ENCODE data around the gene PTPRB.

The PTPRB gene

DNA sequence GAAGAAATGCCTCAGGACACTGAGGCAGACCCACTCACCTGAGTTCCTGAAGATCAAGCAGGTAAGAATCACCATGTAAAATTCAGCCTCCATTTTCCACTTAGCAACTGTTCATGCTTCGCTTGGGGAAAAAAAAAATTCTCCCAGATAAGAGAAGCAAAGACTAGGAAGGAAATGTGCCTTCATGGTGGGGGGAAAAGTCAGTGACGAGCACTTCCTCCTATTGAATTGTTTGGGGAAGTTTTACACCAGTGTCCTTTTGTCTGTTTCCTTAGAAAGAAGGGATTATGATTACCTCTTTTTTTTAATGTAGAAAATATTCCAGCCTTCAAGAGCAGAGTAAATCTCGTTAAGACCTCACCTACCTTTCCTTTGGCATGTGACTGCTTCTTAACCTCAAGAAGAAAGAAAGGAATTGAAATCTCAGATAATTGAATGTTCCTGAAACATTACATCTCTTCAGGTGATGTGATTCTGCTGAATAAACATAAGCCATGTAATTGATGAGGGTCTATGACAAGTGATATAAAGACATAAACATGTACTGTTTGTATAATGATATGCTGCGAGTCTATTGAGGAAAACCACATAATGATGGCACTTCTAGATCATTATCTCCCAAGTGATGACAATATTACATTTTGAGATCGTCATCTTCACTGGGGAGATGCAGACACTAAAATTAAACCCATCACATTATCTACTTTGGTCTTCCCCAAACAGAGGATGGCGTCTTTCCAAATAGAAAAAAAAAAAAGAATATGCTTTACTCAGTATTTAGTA is at the start of gene PTPRB:
Gene PTPRB, minus strand, starts transcription at position 127 of the 783 bp plus-strand sequence. Its CDS starts 34 bp downstream, at position 93.
- DNase-seq = peak; percentile 24

DNA sequence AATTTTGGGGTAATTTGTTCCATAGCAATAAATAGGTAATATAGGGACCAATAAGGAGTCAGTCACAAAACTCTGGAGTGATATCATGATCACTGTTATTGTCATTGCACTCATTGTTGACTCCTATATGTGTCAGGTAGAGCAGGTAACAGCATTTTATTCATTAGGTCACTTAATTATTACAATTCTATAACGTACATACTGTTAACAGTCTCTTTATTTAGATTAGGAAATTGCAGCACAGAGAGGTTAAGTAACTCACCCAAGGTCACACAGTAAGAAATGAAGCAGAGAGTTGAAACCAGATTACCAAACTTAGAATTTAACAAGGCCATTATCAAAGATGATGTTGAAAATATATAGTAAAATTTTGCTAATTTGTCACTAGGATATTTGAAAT is 49.7 kb upstream of the PTPRB start:
- no peak for DNase-seq

DNA sequence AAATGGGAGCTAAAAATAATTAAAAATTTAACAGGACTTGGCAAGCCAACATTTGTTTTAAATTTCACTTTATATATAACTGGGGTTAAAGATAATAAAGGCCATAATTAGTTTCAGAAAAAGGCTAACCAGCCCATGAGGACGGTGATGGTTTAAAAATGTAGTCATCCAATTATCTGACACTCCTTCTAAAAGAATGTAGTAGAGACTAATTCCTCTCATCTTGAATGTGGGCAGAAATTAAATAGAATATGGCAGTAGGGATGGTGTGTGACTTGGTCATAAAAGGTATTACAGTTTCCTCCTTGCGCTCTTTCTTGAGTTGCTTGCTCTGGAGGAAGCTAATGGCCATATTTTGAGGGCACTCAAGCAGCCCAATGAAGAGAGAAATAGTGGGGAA is 49.1 kb upstream of the PTPRB start:
- no peak for DNase-seq

DNA sequence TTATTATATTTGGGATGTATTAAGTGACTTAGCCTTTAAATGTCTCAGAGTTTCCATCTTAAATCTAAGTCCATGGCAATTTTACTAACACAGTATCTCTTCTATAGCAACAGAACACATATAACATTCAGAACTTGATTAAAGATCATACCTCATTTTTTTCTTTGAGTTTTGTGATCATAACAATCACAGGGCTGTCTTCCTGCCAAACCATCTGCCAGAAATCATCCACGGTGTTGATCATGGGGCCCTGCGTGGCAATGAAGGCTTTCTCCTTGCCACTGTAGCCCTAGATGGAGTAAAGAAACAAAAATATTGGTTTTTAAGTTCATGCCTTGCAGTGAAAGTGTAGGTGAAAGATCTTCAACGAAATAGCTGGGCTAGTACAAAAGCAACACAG is 46.7 kb upstream of the PTPRB start:
- no peak for DNase-seq

DNA sequence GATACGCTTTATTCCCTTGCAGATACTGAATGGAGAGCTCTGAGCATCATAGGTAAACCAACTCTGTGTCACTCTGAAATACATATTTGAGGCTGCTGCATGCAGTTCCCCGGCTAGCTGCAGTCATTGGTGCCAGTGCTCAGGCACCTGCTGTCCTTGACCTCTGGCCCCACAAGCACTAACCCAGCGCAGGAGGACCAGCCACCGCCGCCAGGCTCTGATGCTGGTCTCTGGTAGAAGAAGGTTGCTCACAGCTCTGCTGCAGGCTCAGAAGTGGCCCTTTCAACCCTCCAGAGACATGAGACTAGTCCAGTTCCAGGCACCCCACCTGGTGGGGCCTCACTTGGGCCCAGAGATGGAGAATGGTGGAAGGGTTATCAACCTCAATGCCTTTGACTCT is 34.5 kb upstream of the PTPRB start:
- no peak for DNase-seq

DNA sequence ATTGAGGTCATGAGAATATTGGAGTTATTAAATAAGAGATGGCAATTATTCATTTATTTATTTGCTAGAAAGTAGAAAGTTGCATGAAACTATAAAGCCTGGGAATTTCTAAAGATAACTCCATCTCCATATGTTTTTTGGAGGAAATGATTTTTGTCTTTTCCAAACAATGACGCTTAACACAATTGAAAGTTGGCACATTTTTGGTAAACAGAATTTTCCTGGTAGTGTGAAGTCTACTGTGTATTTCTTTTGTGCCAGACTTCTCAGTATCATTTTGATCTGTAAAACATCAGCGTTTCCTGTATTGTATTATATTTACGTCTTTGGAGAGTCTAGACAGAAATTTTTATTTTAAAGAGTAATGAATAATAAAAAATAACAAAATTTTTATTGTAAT is 33.7 kb upstream of the PTPRB start:
- DNase-seq = no peak

DNA sequence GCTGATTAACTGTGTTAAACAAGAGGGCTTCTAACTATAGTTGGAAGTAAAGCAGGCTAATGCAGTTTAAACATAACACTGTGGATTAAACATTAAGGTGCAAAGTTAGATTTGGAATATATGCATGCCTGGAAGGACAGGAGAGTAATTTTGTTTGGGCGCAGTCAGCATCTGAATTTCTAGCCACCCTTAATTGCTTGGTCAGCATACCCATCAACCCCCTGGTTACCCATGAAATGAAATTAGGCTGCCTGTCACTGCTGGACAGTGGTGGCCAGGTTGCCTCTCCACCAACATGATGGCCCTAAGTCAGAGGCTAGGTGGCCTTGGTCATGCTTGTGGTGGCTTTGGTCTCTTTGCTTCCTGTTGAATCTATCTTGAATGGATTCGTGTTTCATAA is 30.0 kb upstream of the PTPRB start:
- no peak for DNase-seq

DNA sequence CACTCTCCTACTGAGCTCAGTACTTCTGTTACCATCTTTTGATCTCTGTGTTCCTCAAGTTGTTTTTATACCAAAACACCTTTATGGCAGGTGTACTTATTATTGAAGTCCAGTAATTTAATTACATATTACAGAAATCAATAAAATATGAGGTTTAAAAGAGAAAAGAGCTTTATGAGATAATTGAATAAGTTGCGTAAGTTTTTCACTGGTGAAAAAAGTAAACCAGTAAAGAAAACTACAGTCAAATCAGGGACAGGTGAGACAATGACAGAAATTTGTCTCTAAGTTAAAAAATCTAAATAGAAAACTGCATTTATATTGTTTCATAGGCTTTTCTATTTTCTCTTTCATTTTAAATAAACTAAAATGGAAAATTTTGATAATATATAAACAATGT is 29.1 kb upstream of the PTPRB start:
- DNase-seq = no peak

DNA sequence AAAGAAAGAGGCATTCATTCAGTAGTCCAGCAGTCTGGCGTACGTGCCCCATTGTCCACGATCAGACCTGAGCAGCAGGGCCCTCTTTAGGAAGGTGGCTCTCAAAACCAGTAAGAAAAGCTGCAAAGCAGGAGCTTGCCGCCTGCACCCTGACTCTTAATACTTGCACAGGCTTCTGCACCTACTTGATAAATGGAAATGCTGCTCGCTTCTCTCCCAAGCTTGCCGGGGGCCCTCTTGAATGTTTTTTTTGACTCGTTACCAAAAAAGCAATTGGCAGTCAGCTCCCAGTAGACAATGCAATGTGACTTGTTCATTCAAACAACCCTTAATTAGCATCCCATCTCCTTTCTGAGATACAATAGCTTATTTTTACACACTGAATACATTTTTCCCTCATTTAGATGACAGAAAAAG is 27.2 kb upstream of the PTPRB start:
- no peak for DNase-seq

DNA sequence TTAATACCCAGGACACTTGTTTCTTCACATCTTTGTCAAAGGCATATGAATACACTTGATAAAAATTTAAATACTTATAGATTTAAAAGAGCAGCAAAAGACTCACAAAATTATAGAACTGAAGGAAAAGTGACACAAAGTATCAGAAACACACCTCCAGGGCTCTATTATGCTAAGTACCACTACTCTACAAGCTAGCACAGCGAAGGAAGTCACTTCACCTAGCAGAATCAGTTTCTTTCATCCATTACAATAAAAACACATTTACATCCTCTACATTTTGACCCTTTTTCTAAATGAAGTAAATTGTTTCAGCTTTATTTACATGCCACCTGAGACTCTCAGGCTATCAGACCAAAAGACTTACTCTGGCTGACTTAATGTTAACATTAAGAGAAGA is 26.6 kb upstream of the PTPRB start:
- DNase-seq = no peak

DNA sequence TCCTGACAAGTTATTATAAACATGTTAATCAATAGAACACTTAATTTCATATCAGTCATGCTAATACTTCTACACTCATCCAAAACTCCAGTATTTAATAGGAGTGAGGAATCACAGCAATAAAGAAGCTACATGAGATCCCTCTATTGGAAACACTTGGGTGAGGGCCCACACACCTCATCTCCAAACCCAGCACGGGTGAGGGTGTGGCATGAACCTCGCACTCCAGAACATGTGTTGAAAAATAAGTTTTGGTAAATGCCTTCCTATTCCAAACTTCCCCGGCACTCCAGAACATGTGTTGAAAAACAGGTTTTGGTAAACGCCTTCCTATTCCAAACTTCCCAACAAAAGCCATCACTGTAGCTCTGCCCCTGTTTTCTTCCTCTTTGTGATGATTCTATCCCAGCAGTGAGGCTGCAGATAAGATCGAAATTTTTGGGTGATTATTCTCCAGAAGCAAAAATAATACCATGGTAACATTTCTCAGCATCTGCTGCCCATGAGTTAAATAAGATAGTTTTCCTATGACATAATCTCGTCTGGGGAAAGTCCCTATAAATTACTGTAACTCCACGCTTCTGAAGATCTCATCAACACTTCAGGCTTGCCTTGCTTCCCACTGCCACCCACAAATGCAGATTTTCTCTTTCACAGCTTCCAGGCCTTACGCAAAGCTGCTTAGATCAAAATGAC is 24.4 kb upstream of the PTPRB start:
- no peak for DNase-seq

DNA sequence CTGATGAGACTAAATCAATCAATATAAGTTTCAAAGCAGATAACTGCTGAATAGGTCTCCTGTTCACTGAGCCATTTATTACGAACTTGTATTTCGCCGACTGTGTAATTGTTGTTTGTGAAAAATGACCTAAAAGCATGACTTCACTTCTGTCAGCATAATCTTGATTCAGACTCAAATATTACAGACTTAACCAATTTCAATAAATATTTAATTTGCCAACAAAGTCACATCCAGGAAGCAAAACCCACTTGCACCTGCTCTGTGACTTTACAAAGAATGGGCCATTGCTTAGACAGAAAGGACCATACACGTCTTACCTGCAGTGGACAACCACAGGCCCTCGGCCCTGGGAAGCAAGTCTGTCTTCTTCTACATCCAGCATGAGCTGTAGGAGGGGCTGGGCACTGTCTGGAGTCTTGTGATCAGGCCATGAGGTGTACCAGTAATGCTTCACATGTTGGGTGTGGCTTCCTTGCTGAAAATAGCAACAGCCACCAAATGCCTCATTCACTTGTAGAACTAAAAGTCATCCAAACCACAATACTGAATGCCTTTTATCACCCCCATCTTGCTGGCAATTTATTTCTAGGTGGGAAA is 23.5 kb upstream of the PTPRB start:
- DNase-seq = no peak

DNA sequence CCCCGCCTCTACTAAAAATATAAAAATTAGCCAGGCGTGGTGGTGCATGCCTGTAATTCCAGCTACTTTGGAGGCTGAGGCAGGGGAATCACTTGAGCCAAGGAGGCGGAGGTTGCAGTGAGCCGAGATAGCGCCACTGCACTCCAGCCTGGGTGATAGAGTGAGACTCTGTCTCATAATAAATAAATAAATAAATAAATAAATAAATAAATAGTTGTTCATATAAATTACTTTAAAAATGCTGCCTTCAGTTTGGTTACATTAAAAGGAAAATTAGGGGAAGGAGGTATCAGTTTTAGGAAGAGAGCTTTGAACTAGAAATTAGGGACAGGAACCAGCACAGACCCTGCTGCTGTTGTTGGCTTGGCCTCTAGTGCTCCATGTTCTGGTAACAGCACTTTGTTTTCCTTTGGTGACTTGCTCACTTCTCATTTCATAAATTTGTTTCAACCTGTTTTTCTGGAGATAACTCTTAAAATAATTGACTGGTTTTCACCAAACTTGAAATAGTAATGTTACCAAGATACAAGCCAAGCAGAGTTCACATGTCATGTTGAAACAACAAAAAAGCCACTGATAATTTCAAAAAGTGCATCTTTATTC is 22.9 kb upstream of the PTPRB start:
- DNase-seq = no peak

DNA sequence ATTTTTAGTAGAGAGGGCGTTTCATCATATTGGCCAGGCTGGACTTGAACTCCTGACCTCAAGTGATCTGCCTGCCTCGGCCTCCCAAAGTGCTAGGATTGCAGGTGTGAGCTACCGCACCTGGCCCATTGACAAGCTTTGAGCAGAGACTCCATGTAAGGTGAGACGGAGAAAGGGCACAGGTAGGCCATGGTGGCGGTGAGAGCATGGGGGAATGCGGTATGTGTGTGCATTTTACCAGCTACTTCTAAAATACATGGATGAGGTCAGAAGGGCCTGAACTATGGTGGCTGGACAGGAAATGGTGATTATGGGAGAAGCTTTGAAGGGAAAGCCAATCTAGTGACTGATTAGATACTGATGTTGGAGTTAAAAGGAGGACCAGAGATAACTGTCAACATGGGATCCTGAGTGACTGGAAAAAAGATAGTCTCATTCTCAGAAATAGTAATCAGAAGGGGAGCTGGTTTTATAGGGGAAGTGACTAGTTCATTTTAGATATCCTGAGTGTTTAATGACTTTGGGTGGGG is 21.9 kb upstream of the PTPRB start:
- DNase-seq = no peak

DNA sequence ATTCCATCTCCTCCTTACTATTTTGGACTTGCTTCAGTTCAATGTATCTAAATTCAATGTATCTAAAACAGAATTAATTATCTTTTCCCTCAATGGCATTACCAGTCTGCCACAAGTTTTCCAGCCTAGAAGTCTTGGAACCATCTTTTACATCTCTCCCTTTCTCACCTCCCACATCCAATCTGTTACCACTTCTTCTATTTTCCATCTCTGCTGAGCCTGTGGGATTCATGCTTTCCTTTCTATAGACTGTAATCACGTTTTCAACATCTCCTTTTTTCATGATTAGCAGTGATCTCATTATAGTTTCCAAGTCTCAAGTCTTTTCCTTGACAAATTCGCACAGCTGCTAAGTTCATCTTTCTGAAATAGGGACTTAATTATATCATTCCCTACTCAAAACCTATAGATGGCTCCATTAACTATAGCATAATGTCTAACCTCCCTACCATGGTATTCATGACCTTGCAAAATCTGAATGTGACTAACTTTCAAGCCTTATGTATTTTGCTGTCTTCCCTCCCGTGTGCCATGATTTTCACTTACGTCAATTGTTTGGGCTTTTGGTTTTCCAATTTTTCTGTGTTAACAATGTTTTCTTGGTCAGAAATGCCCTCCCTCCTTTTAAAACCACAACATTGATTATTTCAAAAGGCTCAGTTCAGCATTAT is 20.5 kb upstream of the PTPRB start:
- DNase-seq = no peak

DNA sequence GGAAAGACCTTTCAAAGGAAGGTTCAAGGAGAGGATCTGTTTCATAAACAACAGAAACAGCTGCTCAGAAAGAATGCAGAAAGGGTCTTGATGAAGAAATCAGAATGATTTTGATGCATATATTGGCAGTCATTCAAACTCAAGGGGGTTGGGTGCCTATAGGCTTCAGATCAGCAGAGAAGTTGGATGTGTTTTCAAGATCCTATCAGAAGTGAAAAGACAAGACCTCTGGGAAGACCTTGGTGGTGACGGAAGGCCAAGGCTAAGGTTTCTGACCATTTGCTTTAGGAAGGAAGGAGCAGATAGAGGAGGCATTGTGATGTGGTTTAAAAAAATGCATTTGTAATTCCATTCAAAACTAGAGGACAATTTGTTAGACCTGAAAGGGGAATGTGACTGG is 15.2 kb upstream of the PTPRB start:
- no peak for DNase-seq

DNA sequence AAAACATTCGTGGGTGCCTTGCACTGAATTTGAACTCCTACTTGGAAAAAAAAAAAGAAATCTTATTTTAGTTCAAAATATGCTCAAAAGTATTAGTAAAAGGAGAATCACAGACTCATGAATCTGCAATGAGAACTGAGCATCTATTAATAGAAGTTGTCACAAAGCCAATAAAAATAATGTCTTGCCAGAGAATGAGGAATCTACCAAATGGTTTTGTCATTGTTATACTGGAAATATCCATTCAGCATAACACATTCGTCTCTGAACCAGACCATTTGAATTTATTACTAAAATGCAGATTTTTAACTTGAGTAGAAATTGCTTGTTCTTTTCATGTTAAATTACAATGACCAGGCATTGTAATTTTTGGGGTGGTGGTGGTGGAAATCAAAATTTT is 11.6 kb upstream of the PTPRB start:
- no peak for DNase-seq

DNA sequence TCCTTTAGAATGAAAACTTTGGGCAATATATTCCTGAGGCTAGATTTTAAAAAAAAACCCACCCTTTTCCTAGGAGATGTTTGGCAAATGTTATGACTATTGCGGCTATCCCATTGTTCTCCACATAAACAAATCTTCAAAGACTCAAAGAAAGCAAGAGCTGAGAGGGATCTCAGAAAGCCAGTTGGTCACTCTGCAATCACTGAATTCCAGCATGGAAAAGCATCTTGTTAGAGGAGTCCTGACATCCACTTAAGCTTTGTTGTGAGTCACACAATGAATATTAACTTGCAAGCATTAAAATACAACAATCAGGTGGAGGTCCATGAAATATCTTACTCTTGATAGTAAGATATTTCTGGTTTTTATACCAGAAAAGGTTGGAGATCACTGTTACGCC is 11.0 kb upstream of the PTPRB start:
- DNase-seq = no peak

DNA sequence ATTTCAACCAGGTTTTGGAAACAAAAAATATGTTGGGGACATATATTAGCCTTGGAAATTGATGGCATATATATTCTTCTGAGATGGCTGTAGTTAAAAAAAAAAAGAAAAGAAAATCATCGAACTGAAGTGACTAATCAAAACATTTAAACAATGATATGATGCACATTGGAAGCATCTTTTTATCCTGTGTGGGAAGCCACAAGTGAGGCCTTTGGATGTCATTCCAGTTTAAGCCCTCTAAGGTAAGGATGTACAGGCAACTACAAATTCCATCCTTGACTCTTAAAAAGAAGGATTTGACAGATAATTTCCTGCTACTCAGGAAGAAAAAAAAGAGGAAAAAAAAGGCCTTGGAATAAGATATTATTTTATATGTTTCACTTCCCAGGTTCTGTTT is 9.6 kb upstream of the PTPRB start:
- no peak for DNase-seq

DNA sequence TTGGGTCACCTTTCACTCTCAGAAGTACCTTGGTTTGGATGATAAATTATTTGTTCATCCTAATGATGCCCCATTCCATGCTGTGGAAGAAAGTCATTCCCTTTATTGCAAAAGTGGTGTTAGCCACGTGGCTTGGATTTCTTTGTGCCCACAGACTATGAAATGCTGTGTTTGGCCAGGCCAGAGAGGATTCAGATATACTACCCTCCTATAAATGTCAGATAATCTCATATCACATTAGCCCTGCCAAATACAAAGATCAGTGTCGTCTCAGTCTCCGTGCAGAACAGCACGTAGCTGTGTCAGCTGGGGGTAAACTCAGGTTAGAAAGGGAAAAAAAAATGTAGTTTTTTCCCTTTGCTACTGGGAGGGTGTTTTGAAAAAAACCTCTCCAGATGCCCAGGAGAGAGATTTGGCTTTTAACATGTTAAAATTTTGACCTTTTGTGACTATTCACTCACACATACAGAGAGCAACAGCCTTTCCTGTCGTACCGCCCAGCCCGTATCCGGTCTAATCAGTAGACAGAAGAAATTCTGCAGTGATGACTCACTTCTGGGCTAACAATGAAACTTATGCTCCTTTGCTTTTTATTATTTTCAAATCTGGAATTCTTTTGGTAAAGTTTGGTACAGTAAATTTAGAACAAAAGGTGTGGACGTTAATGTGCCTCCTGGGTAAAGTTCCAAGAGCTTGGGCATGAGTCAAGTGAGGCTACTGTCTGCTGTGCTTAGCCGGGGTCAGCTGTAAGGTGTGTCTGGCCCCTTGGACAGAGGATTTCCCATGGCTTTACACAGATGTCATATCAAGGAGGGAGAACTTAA is 8.5 kb upstream of the PTPRB start:
- peak; percentile 51 for DNase-seq

DNA sequence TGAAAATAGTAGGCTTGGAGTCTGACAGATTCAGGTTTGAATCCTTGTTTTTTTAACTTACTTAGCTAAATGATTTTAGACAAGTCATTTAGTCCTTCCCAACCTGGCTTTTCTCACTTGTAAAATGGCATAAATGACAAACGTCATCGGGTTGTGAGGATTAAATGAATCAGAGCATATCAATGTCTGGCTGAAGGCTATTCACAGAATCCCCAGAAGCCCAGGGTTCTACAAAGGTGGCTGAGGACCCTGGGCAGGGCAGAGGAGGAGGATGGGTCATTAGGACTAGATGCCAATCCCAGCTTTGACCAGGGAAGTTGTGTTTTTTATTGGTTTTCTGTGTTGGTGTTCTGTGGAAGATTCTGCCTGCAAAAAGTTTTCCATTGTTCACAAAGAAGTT is 7.6 kb upstream of the PTPRB start:
- no peak for DNase-seq

DNA sequence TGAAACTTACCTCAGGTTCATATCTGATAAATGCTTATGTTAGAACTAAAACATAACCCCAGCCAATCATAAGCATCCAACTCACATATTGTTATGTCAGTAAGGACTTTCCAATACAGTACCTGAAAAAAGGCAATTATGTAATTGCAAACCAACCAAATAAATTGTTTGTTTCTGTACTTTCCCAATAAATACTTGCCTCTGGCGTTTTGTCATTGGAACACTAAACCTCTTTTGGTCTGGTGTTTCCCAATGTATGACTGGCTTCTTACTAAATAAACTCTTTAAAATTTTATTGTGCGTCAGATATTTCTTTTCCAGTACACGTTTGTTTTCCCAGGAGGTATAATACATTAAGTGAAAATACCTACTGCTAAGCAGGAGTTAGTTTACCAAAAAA is 6.7 kb upstream of the PTPRB start:
- DNase-seq = no peak
